Activated CD4-positive, alpha-beta T cell treated with anti-CD3 and anti-CD28 coated beads, Interleukin-2, amount 50 U/mL, for 24 hours (primary cell): ENCODE measurements around the gene KRTAP12-4.
"Not testable (repeated sequence)": the region's sequence is repeated elsewhere in the genome, so short reads cannot be mapped to it uniquely, and the experiment has no call there.

Source experiments
- DNase-seq, 2 donors: peaks; one replicate each; pipeline ENCODE4 v3.0.0-alpha.2; 2020; ENCODE audit warnings: low read depth in 1 of 2, low spot score in 1 of 2

The KRTAP12-4 gene

DNA sequence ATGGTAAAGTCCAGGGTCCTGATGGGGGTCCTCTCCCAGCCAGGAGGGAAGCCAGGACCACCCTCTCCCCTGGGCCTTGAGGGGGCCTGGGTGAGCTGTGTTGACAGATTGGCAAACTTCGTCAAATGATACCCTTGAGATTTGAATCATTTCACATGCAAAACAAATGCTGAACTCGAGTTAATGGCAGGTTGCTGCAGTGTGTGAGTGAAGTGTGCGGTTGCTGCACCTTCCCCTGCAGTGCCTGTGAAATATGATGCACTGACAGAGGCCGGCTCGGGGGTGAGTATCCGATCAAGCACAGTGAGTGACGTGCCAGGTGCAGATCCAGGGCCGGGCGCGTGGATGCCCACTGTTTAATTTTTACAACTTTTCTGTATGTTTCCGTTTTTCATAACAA is 33.2 kb upstream of the KRTAP12-4 start:
- no peak for DNase-seq

- DNase-seq, result no peak
Observed at GRCh38 chr21:44686843-44687561, 32.5 kb upstream of the KRTAP12-4 start.

DNA sequence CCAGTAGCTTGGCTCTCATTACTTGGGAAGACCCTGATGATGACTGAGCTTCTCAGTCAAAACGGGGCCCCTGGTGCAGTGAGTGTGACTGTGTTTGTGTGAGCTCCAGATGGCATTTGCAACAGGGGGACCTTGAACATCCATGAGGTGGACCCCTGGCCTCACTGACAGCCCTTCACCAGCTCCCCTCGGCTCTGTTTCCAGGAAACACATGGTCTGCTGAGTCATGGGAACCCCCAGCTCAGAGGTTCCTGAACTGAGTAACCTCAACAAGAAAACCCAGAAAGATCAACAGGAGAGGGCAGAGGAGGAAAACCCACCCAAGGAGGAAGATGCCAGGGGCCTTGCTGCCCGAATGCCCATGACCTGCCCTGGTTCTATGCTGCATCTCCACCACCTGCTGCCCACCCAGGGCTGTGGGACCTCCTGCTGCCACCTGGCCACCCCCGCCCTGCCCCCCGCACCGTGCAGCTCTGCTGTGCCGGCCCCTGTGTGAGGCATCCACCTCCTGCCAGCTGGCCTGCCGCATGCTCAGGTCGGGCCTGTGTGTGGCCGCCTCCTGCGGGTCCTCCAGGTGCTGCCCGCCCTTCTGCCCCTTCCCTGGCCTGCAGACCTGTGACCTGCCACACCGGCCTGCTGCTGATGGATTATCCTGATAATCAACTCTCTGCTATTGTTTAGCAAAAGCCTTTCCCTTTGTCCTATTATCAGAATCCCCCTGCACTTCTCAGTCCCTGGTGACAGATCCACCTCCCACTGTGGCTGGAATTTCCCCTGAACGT is 31.7 kb upstream of the KRTAP12-4 start:
- DNase-seq, result no peak

- DNase-seq, result not testable (repeated sequence)
Observed at GRCh38 chr21:44685050-44685449, 30.6 kb upstream of the KRTAP12-4 start.

DNA sequence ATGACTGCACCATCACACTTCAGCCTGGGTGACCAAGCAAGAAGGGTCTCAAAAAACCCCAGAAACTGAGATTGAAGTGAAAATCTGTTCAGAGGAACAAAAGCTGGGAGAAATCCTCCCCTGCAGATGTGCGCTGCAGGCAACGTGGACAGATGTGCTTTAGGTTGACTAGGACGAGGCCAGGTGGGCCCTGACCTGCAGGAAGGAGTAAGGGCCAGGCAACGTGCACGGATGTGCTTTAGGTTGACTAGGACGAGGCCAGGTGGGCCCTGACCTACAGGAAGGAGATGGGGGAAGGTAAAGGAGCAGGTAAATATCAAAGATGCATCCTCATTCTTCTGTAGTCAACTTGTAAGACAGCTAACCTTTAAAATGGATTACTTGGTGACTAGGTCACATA is 30.0 kb upstream of the KRTAP12-4 start:
- no peak for DNase-seq

DNA sequence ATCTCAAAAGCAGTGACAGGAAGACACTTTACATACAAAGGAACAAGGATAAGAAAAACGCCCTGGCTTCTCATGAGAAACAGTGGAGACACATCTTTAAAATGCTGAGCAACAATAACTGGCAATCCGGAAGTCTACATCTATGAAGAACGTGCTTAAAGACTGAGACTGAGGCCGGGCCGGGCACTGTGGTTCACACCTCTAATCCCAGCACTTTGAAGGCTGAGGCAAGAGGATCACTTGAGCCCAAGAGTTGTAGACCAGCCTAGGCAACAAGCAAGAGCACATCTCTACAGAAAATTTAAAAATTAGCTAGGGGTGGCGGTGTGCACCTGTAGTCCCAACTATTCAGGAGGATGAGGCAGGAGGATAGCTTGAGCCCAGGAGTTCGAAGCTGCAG is 29.6 kb upstream of the KRTAP12-4 start:
- no peak for DNase-seq

DNA sequence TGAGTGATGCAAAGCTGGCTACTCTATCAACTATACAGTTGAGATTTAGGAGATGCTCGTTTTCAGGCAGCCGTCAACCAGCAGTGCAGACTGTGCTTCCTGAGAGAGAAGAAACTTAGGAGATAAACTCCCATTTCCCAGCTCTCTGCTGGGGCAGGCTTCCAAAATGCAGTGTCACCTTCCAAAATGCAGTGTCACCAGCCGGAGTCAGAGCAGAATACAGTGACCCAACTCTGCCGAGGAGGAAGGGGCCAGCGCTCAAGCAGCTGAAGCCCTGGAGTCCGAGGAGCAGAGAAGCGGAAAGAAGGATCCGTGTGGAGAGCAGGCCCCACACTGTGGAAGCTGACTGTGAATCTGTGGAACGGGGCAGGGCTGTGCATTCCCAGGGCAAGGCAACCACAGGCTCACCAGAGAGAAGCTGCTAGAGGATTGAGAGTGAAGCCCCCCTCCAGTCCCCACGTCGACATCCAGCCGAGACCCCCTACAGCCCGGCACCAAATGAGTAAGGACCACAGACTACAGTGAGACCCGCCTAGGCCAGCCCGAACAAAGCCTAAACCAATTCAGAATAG is 28.2 kb upstream of the KRTAP12-4 start:
- DNase-seq, result no peak

DNA sequence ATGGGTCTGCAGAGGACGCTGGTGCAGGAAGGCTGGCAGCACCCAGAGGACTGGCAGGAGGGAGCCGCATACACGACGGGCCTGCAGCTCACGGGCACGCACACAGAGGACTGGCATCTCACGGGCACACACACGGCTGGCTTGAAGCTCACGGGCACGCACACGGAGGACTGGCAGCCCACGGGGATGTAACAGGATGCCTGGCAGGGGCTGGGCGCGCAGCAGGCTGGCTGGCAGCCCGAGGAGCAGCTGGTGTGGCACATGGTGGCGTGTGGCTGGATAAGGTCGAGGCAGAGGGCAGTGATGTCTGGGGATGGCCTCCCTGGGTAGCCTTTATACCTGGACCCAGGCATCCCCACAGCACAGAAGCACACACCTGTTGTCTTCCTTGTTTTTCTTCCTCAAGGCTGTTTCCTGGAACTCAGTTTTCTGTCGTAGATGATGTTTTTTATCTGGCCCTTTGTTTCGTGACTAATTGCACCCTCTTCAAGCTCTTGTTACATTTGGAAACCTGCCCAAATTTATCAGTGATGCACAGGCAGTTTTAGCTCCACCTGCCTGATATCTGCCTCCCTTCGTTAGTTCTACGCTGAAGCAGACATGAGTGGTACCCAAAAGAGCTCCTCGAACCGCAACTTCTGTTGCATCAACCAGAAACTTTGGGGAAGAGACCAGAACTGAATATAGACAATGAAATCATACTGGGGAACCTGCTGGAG is 27.6 kb upstream of the KRTAP12-4 start, which contains the start of gene KRTAP12-1:
Gene KRTAP12-1, minus strand, starts transcription at position 303 of the 719 bp plus-strand sequence. Its CDS starts 40 bp downstream, at position 263.
- DNase-seq, result no peak

DNA sequence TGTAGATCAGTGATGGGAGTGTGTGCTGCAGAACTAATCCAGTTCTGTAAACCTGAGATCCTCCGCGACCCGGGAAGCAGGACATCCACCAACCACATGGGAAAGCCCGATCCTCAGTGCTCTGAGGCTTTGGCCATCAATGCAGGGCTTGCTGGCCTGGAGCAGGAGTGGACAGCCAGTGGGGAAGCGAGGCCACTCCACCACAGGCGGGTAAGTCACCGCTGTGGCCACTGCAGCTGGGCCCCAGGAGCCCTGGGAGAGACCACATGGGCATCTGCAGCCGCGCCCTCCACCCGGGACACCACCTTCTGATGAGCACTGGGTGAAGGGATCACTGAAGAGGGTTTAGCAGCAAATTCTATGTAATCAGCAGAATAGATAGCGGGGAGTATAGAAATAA is 26.7 kb upstream of the KRTAP12-4 start:
- no peak for DNase-seq

DNA sequence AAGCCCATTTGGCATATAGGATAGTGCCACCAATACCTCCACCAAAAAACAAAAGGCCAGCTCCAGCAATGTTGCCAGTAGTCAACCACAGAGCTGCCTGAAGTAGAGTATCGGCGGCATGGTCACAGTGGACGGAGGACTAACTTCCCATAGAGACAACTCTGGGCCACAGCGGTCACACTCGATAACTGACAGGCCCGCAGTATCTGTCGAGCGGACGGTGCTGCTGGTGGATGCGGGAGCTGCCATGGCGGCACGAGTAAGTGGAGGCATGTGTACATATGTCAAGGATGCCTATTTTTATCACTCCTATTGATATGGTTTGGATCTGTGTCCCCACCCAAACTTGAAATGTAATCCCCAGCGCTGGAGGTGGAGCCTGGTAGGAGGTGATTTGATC is 23.4 kb upstream of the KRTAP12-4 start:
- DNase-seq, result no peak

DNA sequence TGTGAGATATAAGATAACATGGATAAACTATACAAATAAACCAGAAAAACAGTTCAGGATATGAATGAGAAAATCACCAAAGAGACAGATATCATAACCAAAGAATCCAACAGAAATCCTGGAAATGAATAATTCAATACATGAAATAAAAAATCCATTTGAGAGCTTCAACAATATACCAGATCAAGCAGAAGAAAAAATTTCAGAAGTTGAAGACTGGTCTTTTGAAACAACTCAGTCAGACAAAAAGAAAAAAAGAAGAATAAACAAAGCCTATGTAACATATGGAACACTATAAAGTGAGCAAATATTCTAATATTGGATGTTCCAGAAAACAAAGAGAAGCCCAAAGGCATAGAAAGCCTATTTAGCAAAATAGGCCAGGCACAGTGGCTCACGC is 17.5 kb upstream of the KRTAP12-4 start:
- DNase-seq, result no peak

DNA sequence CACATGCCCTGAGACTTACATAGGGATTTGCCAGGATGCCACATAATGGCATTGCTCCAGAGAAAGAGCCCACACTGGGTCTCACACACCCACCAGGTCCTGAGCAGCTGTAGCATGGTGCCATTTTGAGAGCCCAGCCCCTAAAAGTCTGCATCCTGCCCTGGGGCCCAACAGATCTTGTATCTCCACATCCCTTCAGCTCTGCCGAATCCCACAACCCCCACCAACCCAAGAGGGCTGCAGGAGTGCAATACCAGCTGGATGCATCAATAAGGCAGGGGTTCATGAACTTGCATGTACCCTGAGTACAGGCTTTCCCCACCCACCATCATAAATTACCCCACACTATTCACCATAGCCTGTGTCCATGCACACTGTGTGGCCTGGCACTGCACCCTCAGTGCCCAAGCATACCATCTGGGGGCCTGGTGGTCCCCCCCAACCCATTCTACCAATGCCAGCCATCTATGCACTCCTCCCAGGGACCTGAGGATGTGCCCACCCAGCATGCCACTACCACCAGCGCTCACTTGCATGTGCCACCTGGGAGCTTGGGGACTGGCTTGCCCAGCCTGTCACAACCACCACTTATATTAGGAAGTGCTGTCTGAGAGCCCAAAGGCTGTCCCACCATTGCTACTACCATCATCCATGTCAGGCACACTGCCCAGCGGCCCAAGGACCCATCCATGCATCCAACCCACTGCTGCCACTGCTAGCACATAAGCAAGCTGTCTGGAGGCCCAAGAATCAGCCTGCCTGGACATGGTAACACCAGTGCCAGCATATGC is 16.4 kb upstream of the KRTAP12-4 start:
- DNase-seq, result no peak

- DNase-seq, result no peak
Observed at GRCh38 chr21:44667612-44668011, 13.2 kb upstream of the KRTAP12-4 start.

- DNase-seq, result no peak
Observed at GRCh38 chr21:44666401-44667320, 12.2 kb upstream of the KRTAP12-4 start, which contains the start of gene KRTAP12-2. TSS of gene KRTAP12-2 (minus strand) at chr21:44666927. CDS start at chr21:44666886, 41 bp downstream.

GRCh38 chr21:44664691-44665090 is 10.2 kb upstream of the KRTAP12-4 start:
- DNase-seq, result no peak

- not testable (repeated sequence) for DNase-seq
Observed at GRCh38 chr21:44661567-44661966, 7.1 kb upstream of the KRTAP12-4 start.

GRCh38 chr21:44658913-44659595 is 4.6 kb upstream of the KRTAP12-4 start:
- no peak for DNase-seq

DNA sequence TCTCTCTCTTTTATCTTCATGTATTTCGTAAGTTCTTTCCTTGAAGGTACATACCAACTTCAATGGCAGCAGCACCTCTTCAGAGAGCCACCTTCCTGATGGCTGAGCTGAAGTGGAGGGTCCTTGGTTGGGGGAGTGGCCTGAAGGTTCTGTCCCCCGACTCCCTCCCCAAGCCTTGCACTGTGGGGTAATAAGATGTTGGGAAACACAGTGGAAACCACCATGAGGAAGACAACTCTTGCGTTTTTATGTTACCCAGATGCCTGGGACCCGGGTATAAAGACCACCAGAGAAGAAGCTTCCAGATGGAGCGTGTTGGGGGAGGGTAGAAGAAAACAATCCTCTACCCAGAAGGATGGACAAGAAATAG is 4.1 kb upstream of the KRTAP12-4 start:
- no peak for DNase-seq
